CD4-positive, alpha-beta T cell treated with Interleukin-15 for 4 hours (primary cell): ENCODE measurements around the gene ATP10B.
"Not testable (repeated sequence)": the region's sequence is repeated elsewhere in the genome, so short reads cannot be mapped to it uniquely, and the experiment has no call there.

ENCODE experiments used
- DNase-seq: peaks from one replicate; pipeline ENCODE4 v3.0.0-alpha.2; 2020; ENCODE audit warnings: low spot score

Gene ATP10B

GRCh38 chr5:160750938-160751657 lies 100.9 kb downstream of the ATP10B start:
- no peak for DNase-seq

- DNase-seq = no peak
Observed at GRCh38 chr5:160749682-160750081, 102.3 kb downstream of the ATP10B start.

- DNase-seq = no peak
Observed at GRCh38 chr5:160749026-160749425, 103.0 kb downstream of the ATP10B start.

GRCh38 chr5:160747987-160748386 lies 104.0 kb downstream of the ATP10B start:
- no peak for DNase-seq

GRCh38 chr5:160747559-160747958 lies 104.5 kb downstream of the ATP10B start:
- DNase-seq = no peak

GRCh38 chr5:160744268-160745101 lies 107.5 kb downstream of the ATP10B start:
- no peak for DNase-seq

- no peak for DNase-seq
Observed at GRCh38 chr5:160743027-160743426, 109.0 kb downstream of the ATP10B start.

GRCh38 chr5:160742446-160742845 lies 109.6 kb downstream of the ATP10B start:
- no peak for DNase-seq

- no peak for DNase-seq
Observed at GRCh38 chr5:160727296-160727997, 124.6 kb downstream of the ATP10B start.

- DNase-seq = no peak
Observed at GRCh38 chr5:160726721-160727120, 125.3 kb downstream of the ATP10B start.

- no peak for DNase-seq
Observed at GRCh38 chr5:160720822-160721221, 131.2 kb downstream of the ATP10B start.

GRCh38 chr5:160715508-160715907 lies 136.5 kb downstream of the ATP10B start:
- not testable (repeated sequence) for DNase-seq

GRCh38 chr5:160703547-160704189 lies 148.3 kb downstream of the ATP10B start:
- no peak for DNase-seq

GRCh38 chr5:160702934-160703333 lies 149.1 kb downstream of the ATP10B start:
- no peak for DNase-seq

- DNase-seq = no peak
Observed at GRCh38 chr5:160702311-160702803, 149.7 kb downstream of the ATP10B start.

GRCh38 chr5:160701403-160701802 lies 150.6 kb downstream of the ATP10B start:
- DNase-seq = no peak

GRCh38 chr5:160699301-160699700 lies 152.7 kb downstream of the ATP10B start:
- no peak for DNase-seq

GRCh38 chr5:160697281-160697680 lies 154.7 kb downstream of the ATP10B start:
- no peak for DNase-seq

GRCh38 chr5:160694896-160695295 lies 157.1 kb downstream of the ATP10B start:
- DNase-seq = no peak

GRCh38 chr5:160693831-160694465 lies 158.1 kb downstream of the ATP10B start:
- DNase-seq = no peak

- no peak for DNase-seq
Observed at GRCh38 chr5:160692271-160692670, 159.7 kb downstream of the ATP10B start.

- DNase-seq = no peak
Observed at GRCh38 chr5:160685695-160686094, 166.3 kb downstream of the ATP10B start.
